GM19351 (cell line): ENCODE results near the gene TMPRSS4.

Experiments used
- ATAC-seq: cut with Tn5 transposase; IDR thresholded peaks from one replicate; pipeline ENCODE4 v1.9.1; 2021; ENCODE audit warnings: mild to moderate bottlenecking, moderate library complexity; ENCODE audit not compliant: unreplicated experiment

TMPRSS4 gene

DNA sequence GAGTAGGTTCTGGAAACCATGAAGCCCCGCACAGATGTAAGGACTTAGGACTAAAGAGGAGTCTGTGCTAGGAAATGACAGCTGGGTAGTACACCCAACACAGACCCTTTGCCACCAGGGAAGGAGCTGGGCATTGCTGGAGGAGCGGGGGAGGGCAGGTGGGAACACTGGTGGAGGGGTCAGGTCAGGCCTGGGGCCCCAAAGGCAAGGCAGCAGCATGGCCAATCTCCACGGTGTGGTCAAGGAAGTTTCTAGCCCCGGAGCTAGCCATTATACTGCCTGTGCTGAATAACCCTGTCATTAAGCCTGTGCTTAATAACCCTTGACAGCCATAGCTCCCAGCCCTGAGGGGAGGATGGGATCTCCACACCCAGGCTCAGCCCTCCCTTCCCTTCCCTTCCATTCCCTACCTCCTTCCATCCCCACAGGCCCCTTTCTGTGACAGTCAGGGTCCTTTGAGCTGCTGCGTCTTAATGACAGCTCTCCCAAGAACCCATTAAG, 2.1 kb downstream of the TMPRSS4 start:
- no peak for ATAC-seq

DNA sequence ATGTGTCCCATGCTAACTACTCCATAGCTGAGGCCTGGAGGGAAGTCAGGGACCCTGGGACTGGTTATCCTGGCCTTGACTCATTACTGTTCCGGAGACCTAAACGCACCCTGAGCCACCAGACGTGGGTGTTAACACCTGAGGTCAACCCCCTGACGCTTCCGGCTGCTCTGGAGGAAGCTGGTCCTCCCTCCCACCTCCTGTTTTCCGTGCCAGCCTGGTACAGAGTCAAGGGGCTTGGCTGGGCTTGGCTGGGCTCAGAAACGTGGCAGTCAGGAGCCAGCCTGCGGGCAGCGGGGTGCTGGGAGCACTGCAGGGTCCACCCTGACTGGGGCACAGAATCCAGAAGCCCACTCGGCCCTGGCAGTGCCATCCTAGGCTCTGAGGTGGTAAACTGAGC, 2.6 kb downstream of the TMPRSS4 start:
- no peak for ATAC-seq

DNA sequence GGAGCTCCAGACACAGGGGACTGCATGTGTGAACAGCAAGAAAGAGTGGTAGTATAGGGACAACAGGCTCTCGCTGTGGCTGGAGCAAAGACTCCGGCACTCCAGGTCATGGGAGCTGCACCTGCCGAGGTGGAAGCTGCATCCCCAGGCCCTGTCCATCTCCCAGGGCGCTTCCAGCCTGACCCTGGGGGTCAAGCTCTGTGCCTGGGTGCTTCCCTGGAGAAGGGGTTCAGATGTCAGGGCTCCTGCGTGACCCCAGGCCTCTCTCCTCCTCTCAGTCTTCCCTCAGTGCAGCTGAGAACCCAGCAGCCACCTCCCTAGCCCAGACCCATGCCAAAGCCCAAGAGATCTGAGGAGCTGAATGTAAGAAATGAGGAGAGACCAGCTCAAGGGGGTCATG, 3.4 kb downstream of the TMPRSS4 start:
- ATAC-seq: no peak

DNA sequence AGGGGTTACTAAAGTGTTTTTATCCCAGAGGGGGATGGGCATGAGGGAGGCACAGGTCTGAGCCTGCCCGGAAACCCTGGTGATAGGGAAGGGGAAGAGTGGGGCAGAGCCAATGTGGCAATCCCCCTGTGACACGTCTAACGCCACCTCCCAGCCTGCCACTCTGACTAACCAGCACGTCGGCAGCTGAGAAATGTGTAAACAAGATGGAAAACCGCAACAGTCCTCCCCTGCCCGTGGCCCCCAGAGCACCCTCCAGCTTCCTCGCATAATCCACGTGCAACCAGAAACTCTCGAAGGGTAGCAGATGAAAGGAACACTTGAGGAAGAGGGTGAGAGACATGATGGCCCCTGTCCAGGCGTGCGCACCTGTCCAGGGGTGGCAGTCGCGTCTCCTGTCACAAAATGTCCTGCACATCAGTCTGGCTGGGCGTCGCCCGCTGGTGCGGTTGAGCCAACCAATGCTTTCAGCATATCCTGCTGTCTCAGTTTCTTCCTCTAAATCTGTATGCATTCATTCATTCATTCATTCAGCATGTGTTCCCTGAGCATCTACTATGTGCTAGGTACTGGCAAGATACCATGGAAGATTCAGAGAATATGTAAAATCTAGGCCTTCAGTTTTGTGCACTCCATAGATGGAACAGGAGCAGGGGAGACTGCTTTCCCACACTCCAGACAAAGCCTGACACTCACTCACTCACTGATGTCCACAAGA, 4.5 kb downstream of the TMPRSS4 start:
- ATAC-seq: no peak

DNA sequence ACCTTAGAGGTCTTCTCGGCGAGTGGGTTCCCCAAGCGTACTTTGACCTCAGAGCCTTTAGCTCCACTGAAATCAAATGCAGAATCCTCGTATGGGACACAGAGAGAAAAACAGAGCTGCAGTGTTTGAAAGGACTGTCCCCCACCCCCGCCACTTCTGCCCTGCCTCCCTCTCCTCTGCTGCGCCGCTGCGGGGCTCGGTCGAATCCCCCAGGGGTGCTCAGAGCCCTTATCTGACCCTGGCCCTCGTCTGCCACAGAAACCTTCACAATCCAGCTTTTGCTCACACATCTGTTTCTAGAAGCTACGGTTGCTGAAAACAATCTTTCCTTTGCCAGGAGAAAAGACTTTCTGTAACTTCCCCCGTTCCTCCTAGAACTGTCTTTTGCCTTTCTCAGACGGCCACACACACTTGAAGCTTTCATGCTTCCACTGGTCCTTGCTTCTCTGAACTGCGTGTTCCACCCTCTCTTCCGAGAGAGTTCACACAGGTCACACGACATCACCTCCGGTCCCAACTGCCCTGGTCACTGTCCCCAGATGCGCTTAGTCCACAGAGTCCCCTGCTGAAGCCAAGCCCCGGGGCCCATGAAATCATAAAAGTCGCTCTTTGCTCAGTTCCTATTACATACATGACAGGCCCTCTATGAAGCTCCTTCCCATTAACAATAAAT, 6.1 kb downstream of the TMPRSS4 start:
- no peak for ATAC-seq

DNA sequence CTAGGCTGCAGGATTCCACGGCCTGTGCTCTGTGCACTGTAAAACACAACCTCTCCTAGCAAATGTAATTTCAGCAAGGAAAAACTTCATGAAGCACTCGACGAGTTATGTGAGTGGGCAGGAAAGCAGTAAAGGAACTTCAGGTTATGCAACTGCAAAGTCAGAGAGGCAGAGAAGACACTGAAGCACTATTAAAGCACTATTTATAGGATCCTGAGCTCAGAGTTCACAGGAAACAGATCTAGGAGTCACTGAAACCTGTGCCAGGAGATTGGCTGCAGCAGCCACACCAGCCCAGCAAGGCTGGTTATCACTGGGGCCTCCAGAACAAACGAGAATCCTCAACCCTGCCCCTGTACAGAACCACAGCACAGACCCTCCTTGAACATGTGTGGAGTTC, 7.4 kb downstream of the TMPRSS4 start:
- no peak for ATAC-seq

DNA sequence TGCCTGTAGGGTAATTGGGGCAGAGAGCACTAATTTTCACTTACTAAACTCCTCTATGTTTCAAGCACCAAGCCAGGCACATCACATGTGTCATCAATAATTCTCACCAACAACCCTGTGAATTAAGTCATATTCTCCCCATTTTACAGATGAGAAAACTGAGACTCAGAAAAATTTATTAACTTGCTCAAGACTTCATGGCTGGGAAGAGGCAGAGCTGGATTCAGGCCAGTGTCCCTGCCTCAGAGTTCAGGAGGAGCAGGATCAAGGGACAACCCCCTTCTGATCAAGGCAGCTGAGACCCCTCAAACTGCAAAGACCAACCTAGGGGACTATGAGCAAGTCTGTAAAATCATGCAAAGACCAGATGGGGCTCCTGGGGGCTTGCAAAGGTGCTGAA, 7.8 kb downstream of the TMPRSS4 start:
- ATAC-seq: no peak

DNA sequence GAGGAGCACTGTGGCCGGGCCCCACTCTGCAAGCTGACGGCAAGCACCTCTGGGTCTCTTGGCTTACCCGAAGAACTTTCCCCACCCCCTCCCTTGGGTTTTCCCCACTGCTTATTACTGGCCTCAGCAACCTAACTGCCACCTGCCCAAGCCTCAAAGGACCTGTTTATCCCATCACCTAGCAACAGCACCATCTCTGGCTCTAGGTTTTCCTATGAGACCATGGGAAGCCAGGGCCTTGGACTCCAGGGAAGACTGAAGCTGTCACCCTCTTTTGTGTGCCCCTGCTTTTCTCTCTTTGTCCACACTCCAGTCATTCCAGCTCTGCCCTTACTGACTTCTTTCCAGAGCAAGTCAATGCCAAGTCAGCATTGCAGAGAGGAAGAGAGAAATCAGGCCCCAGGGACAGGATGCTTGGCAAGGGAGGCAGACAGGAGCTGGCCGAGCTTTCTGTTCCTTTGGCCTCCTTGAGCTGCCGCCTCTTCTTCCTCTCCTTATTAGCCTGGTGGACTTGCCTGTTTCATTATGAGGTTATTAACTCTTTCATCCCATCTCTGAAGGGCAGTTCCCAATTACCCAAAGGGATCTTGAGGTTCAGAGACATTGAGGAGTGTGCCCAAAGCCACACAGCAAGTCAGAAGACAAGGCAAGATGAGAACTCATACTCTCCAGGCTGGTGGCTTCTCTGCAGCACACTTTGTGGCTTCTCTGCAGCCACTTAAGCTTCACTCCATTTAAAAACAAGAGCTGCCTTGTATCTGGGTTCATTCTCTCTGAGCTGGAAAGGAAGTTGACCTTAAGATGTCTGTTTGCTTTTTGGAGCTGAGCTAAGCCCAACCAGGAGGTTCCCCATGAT, 10.3 kb downstream of the TMPRSS4 start, which contains the start of gene SMIM35:
Gene SMIM35, minus strand, starts transcription at position 51 of the 856 bp plus-strand sequence. CDS start 206 bp downstream, outside the sequence.
- ATAC-seq: no peak

DNA sequence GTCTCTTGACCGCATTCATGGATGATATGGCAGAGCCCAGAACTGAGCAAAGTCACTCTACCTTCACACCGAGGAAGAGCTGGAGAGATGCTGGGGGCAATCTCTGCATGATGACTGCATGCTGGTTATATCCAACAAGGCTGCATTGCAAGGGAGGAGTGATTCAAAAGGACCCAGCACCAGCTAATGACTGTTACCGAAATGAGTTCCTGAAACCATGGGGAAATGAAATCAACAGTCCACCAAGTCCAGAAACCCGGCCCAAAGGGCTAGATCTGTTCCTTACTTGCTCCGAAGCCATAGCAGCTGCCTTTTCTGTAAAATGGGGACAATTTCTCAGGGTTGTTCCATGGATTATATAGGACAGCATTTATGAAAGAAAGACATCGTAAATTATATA, 11.1 kb downstream of the TMPRSS4 start:
- ATAC-seq: no peak

DNA sequence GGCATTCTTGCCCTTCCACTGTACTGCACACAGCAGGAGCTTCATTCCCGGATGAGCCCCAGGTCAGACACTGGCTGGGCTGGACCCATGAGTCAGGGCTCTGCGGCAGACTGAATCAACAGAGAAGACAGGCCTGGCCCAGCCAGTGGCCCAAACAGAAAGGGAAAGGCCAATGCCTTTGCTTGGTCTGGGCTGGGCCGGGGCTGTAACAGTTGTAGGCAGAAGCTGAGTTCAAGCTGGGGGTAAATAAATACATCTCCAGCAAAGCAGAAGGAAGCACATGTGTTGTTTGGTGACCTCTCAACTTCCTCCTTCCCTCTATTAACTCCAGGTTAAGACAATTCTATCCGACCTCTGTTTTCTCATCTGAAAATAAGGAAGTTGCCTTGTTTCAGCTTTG, 11.7 kb downstream of the TMPRSS4 start:
- ATAC-seq: no peak

DNA sequence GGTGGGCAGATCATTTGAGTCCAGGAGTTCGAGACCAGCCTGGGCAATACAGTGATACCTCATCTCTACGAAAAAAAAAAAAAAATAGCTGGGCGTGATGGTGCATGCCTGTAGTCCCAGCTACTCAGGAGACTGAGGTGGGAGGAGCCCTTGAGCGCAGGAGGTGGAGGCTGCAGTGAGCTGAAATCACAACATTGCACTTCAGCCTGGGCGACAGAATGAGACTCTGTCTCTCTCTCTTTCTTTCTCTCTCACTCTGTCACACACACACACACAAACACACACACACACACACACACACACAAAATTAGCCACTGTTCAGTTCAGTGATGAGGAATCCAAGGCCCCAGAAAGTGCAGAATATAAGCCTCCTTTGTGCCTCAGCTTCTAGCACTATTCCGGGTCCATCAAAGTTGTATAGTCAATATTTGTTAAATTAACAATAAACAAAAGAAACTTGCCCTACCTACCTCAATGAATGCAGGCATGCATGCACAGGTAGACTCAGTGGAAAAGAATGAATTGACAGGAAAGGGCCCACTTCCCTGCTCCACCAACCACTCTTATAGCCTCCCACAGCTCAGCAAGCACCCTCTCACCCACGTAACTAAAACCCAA, 13.8 kb downstream of the TMPRSS4 start:
- no peak for ATAC-seq

DNA sequence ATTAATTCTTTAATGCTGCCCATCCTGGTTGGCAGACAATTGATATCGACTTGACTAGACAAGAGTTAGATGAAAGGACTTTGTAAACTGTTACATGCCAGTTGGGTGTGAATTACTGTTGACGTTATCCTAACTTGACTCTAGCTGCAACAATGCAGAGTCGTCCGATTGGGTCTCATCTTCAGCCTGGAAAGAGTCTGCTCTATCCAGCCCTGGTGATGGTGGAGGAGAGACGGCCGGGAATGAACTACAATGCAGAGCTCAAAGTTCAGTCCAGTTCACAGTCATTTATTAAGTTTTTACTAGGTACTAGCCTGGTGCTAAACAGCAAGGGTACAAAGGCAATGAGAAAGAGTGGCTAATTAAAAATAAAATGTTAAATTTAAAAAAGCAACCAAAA, 14.8 kb downstream of the TMPRSS4 start:
- no peak for ATAC-seq

DNA sequence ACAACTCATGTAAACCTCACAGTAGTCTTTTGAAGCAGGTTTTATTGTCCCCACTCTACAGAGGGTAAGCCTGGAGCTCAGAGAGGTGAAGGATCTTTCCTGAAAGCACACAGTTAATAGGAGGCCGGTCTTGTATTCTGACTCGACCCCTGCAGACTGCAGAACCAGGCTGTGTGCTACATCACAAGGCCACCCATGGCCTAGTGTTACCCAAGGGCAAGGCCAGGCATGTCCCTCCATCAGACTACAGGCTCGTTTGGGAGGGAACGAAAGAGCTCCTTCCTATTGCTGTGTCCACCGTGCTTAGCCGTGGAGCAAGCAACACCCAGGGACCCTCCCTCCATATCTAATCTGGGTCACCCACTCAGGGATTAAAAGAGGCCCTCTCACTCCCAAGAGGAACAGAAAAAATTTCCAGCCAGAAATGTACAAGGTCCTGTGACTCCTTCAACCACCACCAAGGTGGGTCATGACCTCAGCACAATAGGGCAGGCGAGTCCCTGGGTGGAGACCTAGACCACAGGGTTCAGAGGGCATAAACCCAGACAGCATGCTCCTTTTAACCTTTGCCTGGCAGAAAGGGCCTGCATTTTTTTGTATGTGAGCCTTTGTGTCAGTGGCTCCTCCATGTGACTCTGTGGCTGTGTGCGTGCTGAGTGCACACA, 16.2 kb downstream of the TMPRSS4 start:
- no peak for ATAC-seq

DNA sequence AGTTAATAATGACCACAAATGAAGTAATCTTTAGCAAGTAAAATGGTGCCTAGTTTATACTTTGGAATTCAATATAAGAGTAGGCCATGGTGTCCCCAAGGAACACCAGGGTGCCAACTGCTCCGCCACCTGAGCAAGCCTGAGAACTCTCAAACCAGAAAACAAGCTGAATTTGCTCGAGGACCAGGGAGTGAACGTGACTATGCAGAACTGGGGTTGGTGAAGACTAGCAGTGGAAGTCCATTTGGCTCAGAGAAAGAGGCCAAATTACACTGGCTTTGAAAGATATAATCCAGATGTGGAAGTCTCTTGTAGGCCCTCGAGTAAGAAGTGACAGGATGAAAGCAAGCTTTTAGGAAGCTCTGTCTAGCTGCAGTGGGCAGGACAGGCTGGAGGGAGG, 18.6 kb downstream of the TMPRSS4 start:
- no peak for ATAC-seq

DNA sequence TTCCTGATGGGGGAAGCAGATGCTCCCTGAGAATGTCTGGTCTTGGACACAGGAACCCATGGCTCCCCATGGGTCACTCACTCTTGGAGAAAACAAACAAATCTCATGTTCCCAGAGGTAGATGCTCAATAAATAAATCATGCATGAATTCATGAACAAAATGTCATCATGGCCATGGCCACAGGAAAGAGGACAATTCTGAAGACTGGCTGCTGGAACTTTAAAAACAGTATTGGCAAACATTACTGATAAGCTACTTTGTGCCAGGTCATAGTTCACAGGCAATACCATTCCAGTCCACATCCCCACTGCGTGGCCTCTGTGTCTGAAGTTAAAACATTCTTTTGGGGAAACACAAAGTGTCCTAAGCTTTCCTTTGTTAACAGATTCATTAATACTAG, 19.1 kb downstream of the TMPRSS4 start:
- ATAC-seq: no peak

DNA sequence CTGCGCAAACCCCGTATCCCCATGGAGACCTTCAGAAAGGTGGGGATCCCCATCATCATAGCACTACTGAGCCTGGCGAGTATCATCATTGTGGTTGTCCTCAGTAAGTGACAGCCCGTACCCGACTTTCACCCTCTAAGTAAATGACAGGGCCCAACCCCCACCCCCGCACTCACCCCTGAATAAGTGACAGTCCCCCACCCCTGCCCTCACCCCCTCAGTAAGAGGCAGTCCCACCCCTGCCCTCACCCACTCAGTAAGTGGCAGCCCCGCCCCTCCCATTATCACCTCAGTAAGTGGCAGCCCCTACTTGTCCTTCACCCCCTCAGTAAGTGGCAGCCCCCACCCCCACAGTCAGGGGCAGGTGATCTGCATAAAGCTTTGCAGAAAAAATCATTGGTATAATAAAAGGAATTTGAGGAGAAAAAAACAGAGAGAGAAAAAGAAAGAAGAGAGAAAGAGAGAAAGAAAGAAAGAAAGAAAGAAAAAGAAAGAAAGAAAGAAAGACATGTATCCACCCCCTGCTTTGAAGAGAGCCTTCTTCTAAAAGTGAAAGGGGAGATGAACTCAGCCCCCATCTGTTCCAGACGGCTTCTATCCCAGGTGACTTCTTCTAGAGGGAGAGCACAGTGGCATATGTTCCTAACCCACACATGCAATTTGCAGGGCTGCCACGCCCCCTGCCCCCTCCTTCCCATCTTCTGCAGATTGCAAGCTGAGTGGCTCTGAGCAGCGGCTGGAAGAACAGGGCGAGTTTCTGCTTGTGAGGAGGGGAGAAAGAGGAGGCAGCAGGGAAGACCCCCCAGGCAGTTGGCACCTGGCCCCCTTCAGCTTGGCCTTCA, 22.3 kb downstream of the TMPRSS4 start:
- no peak for ATAC-seq

DNA sequence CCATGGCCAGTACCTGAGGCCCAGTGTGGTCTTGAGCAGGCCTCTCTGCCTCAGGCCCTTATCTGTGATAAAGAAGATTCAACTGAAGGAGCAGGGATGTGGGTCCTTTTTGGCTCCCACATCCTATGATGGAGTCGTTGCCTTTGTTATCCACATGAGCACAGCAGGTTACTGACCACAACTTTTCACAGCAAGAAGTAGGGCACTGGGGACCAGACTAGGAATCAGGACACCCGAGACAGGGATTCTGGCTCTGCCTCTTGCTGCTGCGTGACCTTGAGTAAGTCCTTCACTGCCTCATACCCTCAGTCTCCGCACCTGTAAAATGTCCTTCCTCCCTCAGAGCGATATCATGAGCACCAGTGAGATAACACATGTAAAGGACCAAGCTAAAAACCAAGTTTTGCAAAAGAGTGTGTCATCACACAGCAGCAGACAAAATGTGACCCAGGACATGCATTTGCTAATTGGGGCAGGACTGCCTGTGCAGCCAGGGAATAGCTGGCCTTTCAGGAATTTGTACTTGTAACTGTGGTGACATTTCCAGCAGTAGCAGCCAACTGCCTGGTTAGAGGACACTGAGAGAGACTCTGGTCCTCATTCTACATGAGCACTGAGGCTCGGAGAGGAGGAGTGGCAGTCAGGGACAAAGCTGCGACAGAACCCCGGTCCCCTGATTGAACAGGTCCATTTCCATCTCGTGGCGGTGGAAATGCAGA, 23.1 kb downstream of the TMPRSS4 start:
- ATAC-seq: no peak

DNA sequence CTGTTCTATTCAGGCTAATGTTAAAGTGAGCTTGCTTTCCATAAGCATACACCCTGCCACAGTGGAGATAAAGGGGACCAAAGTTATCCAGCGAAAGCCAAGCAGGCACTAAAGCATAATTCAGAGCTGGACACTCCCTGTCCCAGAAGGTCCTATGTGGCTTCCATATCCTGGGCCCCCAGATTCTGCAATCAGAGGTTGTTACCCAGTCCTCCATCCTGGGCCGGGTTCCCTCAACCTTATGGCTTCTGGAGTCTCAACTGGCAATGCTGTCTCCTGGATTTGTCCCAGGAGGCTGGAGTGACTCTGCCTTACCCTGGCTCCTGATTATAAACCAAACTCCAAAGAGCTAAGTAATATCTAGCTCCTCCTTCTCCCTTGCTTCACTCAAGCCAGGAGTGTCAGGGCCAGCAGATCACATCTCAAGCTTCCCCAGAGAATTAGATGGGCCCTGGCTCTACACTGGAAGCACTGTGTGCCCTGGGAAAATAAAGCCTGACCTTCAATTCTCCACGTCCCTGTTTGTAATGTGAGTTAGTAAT, 23.9 kb downstream of the TMPRSS4 start:
- no peak for ATAC-seq
